ENCODE measurements around the gene ARF1.

- TF ChIP-seq EZH2 (IDR thresholded peaks at IDR 0.05; ENCODE audit: borderline replicate concordance) (no peak), CTCF (IDR thresholded peaks at IDR 0.05; ENCODE audit: poor library complexity) (no peak)
Observed at GRCh38 chr1:228134591-228134990, 52.1 kb downstream of the ARF1 start.
